ENCODE data around the gene SNED1. TPM values are rescaled to one million over a fixed set of nuclear protein-coding genes. Genes with fewer than 3 reads are reported as not detected.

The SNED1 gene
- total and polyA plus RNA-seq, 4 donors: 0.65 to 18.1 (median 2.8) TPM

GRCh38 chr2:240972201-240972600 lies 26.2 kb upstream of the SNED1 start:
- Histone ChIP-seq H3K27ac (ENCODE audit: low read depth in 1 of 2, low read length in 2 of 2) (no peak overlapping the region), H3K4me1 (ENCODE audit: control insufficient read depth in 4 of 4, insufficient read depth in 4 of 4, low read length in 3 of 4) (peaks cover 7 to 21% (median 18%) of the 10 kb centered on the region in 4 donors), H3K9me3 (ENCODE audit: control insufficient read depth in 4 of 4, low read length in 3 of 4) (no peaks in the 10 kb centered on the region), H3K27me3 (ENCODE audit: control insufficient read depth in 4 of 4, insufficient read depth in 4 of 4, low read length in 3 of 4) (no peaks in the 10 kb centered on the region), H3K4me3 (ENCODE audit: low read depth in 1 of 3, low read length in 3 of 3) (no peak overlapping the region), H3K36me3 (ENCODE audit: control insufficient read depth in 4 of 4, insufficient read depth in 3 of 4, low read depth in 1 of 4, low read length in 3 of 4) (no peaks in the 10 kb centered on the region), H3K9ac (ENCODE audit: low read depth in 1 of 2, low read length in 2 of 2) (no peak overlapping the region)
- WGBS: 88% methylated on average over 11 of the region's 11 CpGs
- TF ChIP-seq ATF3 (IDR thresholded peaks at IDR 0.05) (no peak), RXRA (IDR thresholded peaks at IDR 0.05) (no peak), GABPA (IDR thresholded peaks at IDR 0.05 in 1 of 2, conservative IDR thresholded peaks at IDR 0.05 in 1 of 2) (no peak), MAX (IDR thresholded peaks at IDR 0.05) (no peak), NR2F2 (IDR thresholded peaks at IDR 0.05) (no peak), FOXA2 (IDR thresholded peaks at IDR 0.05) (no peak), HNF4A (conservative IDR thresholded peaks at IDR 0.05) (no peak), YY1 (IDR thresholded peaks at IDR 0.05) (no peak), EGR1 (IDR thresholded peaks at IDR 0.05; ENCODE audit: low read depth in 2 of 2) (no peak), HNF4G (IDR thresholded peaks at IDR 0.05) (no peak), REST (IDR thresholded peaks at IDR 0.05) (no peak), SP1 (IDR thresholded peaks at IDR 0.05) (no peak), FOXA1 (IDR thresholded peaks at IDR 0.05) (no peak)
- DNase-seq (ENCODE audit: low spot score): no peak

GRCh38 chr2:240972636-240973521 lies 25.5 kb upstream of the SNED1 start:
- Histone ChIP-seq H3K9ac (ENCODE audit: low read depth in 1 of 2, low read length in 2 of 2) (no peak overlapping the region), H3K9me3 (ENCODE audit: control insufficient read depth in 4 of 4, low read length in 3 of 4) (no peaks in the 10 kb centered on the region)

More at GRCh38 chr2:240972636-240973521, 25.5 kb upstream of the SNED1 start:
- H3K27ac ChIP-seq (ENCODE audit: low read depth in 1 of 2, low read length in 2 of 2): no peak overlapping the region
- H3K27me3 ChIP-seq (ENCODE audit: control insufficient read depth in 4 of 4, insufficient read depth in 4 of 4, low read length in 3 of 4): no peaks in the 10 kb centered on the region
- H3K4me1 ChIP-seq (ENCODE audit: control insufficient read depth in 4 of 4, insufficient read depth in 4 of 4, low read length in 3 of 4): peaks cover 7 to 21% (median 18%) of the 10 kb centered on the region in 4 donors
- H3K36me3 ChIP-seq (ENCODE audit: control insufficient read depth in 4 of 4, insufficient read depth in 3 of 4, low read depth in 1 of 4, low read length in 3 of 4): no peaks in the 10 kb centered on the region
- no peak for TF ChIP-seq JUND (IDR thresholded peaks at IDR 0.05)
- peak in 1 of 2 donors; percentile 29 for TF ChIP-seq HNF4A (conservative IDR thresholded peaks at IDR 0.05)
- no peak for TF ChIP-seq EGR1 (IDR thresholded peaks at IDR 0.05; ENCODE audit: low read depth in 2 of 2)
- no peak for TF ChIP-seq NR2F2 (IDR thresholded peaks at IDR 0.05)
- TF ChIP-seq MAX (IDR thresholded peaks at IDR 0.05): no peak
- no peak for TF ChIP-seq RXRA (IDR thresholded peaks at IDR 0.05)
- no peak for TF ChIP-seq REST (IDR thresholded peaks at IDR 0.05)
- WGBS: 59% methylated on average over 17 of the region's 17 CpGs
- no peak overlapping the region for H3K4me3 ChIP-seq (ENCODE audit: low read depth in 1 of 3, low read length in 3 of 3)
- no peak for DNase-seq (ENCODE audit: low spot score)
